Measurements from ENCODE around the gene PKNOX2. TPM values are rescaled to one million over a fixed set of nuclear protein-coding genes. Genes with fewer than 3 reads are reported as not detected.

The PKNOX2 gene
- total RNA-seq, 1 donor: 0.86 TPM

DNA sequence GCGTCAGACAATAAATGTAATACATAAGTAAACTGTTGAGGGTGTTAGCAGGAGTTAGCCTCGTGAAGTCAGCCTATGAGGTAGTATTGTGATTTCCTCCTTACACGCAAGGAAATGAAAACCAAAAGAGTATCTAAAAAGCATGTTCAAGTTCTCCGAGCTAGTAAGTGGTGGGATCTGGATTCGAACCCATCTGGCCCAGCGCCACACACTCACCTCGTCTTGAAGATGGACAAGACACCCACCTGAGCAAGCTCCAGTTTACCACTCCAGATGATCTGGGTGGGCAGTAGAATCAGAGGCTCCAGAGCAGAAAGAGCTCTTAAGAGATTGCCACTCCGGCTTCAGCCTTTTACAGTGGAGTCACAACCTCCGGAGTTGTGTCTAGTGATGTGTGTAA lies 140.3 kb downstream of the PKNOX2 start:
- H3K4me3 ChIP-seq (ENCODE audit: low read depth, low read length): no peak overlapping the region
- TF ChIP-seq, protein P1, sequence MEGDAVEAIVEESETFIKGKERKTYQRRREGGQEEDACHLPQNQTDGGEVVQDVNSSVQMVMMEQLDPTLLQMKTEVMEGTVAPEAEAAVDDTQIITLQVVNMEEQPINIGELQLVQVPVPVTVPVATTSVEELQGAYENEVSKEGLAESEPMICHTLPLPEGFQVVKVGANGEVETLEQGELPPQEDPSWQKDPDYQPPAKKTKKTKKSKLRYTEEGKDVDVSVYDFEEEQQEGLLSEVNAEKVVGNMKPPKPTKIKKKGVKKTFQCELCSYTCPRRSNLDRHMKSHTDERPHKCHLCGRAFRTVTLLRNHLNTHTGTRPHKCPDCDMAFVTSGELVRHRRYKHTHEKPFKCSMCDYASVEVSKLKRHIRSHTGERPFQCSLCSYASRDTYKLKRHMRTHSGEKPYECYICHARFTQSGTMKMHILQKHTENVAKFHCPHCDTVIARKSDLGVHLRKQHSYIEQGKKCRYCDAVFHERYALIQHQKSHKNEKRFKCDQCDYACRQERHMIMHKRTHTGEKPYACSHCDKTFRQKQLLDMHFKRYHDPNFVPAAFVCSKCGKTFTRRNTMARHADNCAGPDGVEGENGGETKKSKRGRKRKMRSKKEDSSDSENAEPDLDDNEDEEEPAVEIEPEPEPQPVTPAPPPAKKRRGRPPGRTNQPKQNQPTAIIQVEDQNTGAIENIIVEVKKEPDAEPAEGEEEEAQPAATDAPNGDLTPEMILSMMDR (IDR thresholded peaks at IDR 0.05; ENCODE audit: insufficient read depth, low read depth, low read length): no peak
- no peak for DNase-seq (ENCODE audit: low read depth)

DNA sequence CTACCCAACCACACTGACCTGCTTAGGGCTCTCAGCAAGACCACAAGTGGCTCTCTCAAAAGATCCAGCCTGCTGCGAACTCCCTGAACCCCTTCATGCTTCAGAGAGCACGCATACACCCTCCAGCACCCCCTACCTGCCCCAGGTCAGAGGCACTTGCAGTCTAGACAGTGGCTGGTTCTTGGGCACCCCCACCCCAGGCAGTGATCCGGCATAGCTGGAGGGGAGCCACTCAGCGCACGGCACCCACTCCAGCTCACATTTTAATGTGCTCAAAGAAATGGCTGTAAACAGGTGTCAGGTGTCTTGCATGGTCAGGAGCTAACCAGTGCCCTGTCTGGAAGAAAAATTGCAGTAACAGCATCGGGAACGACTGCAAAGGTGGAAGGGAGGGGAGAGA lies 140.8 kb downstream of the PKNOX2 start:
- DNase-seq (ENCODE audit: low read depth): no peak
- H3K4me3 ChIP-seq (ENCODE audit: low read depth, low read length): no peak overlapping the region
- TF ChIP-seq, protein P1 (IDR thresholded peaks at IDR 0.05; ENCODE audit: insufficient read depth, low read depth, low read length): no peak

DNA sequence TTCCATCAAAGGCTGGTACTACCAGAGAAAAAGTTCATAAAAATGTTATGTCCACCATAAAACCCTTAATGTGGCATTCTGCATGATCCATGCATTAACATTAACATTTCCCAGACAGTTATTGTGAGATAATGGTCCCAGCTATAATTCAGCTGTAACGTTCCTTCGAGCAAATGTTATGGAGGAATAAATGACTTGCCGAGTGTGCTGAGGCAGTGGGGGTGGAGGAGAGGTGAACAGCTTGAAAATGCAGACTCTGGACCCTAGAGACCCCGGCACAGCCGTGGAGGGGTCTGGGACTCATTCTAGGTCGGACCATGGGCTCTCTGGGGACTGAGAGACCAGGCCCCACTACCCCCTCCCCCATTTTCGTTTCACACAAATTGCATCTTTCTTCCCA lies 141.9 kb downstream of the PKNOX2 start:
- no peak overlapping the region for H3K4me3 ChIP-seq (ENCODE audit: low read depth, low read length)
- no peak for DNase-seq (ENCODE audit: low read depth)
- TF ChIP-seq, protein P1 (IDR thresholded peaks at IDR 0.05; ENCODE audit: insufficient read depth, low read depth, low read length): no peak

DNA sequence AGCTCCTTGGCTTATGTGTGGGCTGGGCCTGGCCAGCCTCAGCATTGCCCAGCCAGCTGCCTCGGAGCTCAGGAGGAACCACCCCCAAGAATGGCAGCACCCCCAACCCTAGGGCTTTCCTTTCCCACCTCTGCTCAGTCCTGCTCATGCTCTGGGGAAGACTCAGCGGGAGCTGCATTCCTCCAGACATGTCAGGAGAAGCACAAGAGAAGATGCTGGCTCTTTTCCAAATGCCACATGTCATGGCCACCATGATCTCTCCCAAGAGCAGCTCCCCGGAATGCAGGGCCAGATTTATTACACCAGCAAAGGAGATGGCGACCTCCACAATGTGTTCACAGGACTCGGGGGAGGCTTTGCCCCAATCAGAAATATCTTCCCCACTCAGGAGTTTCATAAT lies 143.7 kb downstream of the PKNOX2 start:
- H3K4me3 ChIP-seq (ENCODE audit: low read depth, low read length): no peak overlapping the region
- TF ChIP-seq, protein P1 (IDR thresholded peaks at IDR 0.05; ENCODE audit: insufficient read depth, low read depth, low read length): no peak
- no peak for DNase-seq (ENCODE audit: low read depth)

DNA sequence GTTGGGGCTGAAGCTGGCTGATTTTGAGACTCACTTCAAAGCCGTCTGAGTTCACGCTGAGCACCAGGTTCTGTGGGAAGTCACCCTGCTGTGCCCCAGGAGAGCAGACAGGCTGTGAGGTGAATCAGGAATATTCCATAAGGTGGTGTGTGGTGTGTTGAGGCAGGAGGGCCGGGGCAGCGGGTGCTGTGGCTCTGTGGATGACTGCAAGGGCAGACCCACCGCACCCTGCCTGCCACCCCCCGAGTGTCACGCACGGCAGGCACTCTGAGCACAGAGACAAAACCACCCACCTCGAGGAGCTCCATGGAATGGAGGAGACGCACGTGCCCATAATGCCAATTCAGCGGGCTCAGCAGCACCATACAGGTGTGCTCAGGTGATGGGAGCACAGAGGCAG lies 147.8 kb downstream of the PKNOX2 start:
- H3K4me3 ChIP-seq (ENCODE audit: low read depth, low read length): no peak overlapping the region
- TF ChIP-seq, protein P1 (IDR thresholded peaks at IDR 0.05; ENCODE audit: insufficient read depth, low read depth, low read length): no peak
- DNase-seq (ENCODE audit: low read depth): no peak

DNA sequence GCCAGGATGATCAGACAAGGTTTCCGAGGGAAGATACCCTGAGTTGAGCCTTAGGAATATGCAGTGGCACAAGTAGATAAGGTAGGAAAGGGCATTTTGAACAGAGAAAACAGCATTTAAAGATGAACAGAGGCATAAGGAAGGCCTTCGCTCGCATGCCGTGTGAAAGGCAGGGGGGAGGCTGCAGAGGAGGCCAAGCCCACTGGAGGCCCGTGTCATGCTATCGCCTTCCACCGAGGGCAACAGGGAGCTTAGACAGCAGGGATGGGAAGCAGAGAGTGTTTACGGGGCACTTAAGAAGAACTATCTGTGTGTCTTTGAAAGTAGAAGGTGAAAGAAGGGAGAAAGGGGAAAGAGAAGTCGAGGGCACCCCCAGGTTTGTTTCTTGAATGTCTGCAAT lies 148.3 kb downstream of the PKNOX2 start:
- no peak for DNase-seq (ENCODE audit: low read depth)
- H3K4me3 ChIP-seq (ENCODE audit: low read depth, low read length): no peak overlapping the region
- TF ChIP-seq, protein P1 (IDR thresholded peaks at IDR 0.05; ENCODE audit: insufficient read depth, low read depth, low read length): no peak

Measured in fibroblast of villous mesenchyme (primary cell).